Esophagus muscularis mucosa (tissue), 4 donors: ENCODE measurements around the gene RAD9A. TPM values are rescaled to one million over a fixed set of nuclear protein-coding genes. Genes with fewer than 3 reads are reported as not detected.
A peak's percentile ranks its signal among the peaks of the same experiment; 100 is the strongest.

Experiments
- DNase-seq: peaks from one replicate; pipeline ENCODE4 v3.0.0-alpha.2; 2017; ENCODE audit errors: extremely low spot score
- H3K27ac ChIP-seq, 4 donors: fragments of 200-600 bp; sonication (generic); replicated peaks in 1 of 4; 1 replicate in 3 of 4; 2 replicates in 1 of 4; pipeline ENCODE4 v1.5.1; 2016 to 2019; ENCODE audit warnings: mild to moderate bottlenecking in 1 of 4
- H3K27me3 ChIP-seq, 4 donors: fragments of 200-600 bp; sonication (generic); one replicate each; pipeline versions ENCODE4 v1.5.1 to v1.6.0; 2016 to 2019
- H3K36me3 ChIP-seq, 4 donors: fragments of 200-600 bp; sonication (generic); one replicate each; pipeline ENCODE4 v1.5.1; 2016 to 2019
- H3K4me1 ChIP-seq, 4 donors: fragments of 200-600 bp; sonication (generic); one replicate each; pipeline ENCODE4 v1.5.1; 2016 to 2019
- H3K4me3 ChIP-seq, 4 donors: fragments of 200-600 bp; sonication (generic); 1 replicate in 2 of 4; 2 replicates in 2 of 4; pipeline ENCODE4 v1.5.1; 2016 to 2019; ENCODE audit warnings: mild to moderate bottlenecking in 4 of 4, moderate library complexity in 1 of 4
- H3K9me3 ChIP-seq, 4 donors: fragments of 200-600 bp; sonication (generic); 1 replicate in 3 of 4; 2 replicates in 1 of 4; pipeline ENCODE4 v1.5.1; 2016 to 2019
- EP300 ChIP-seq: sonication (generic); formaldehyde crosslinking; IDR thresholded peaks from one replicate; pipeline ENCODE4 v1.6.1; 2017; ENCODE audit warnings: antibody characterized with exemption
- POLR2A ChIP-seq: fragments of 450-650 bp; IDR thresholded peaks from one replicate; pipeline ENCODE4 v1.6.1; 2017; ENCODE audit warnings: antibody characterized with exemption, moderate library complexity, mild to moderate bottlenecking, low read depth
- POLR2AphosphoS5 ChIP-seq, 2 donors: sonication (generic); formaldehyde crosslinking; IDR thresholded peaks; one replicate each; pipeline ENCODE4 v1.6.1; 2017; ENCODE audit warnings: antibody characterized with exemption in 2 of 2
- WGBS: methylation state at CpG from one replicate; pipeline ENCODE4 v1.1.5; 2018; 5-methylcytosine and 5-hydroxymethylcytosine counted together
- intact Hi-C: fragments of 100-400 bp; cut with DNase I; formaldehyde crosslinking; loops from one replicate; pipeline ENCODE4 v1.15.1; 2023
- total RNA-seq, 4 donors: library from RNA; depleted of rRNA; stranded (reverse); fragments of >200 nt; gene quantifications; one replicate each; pipeline versions ENCODE4 v1.1.0 to v1.2.1, GENCODE V29; 2016
- TF ChIP-seq, protein P1 (sequence below), 3 experiments: fragments of 200-600 bp in 2 of 3; fragments of 450-650 bp in 1 of 3; sonication (generic) in 2 of 3; IDR thresholded peaks; one replicate each; pipeline ENCODE4 v1.5.1; 2017 to 2019; ENCODE audit warnings: antibody characterized with exemption in 3 of 3, mild to moderate bottlenecking in 2 of 3, moderate library complexity in 1 of 3

RAD9A gene
- total RNA-seq, 4 donors from 2014 or later, result 10.7 to 16.7 (median 12.7) TPM

- DNase-seq, result no peak
- 94% methylated on average over 6 of the region's 22 CpGs for WGBS
- Histone ChIP-seq H3K4me1 (peaks cover 13 to 51% (median 30%) of the 10 kb centered on the region in 4 donors), H3K27me3 (no peaks in the 10 kb centered on the region), H3K36me3 (peaks cover 41 to 89% (median 81%) of the 10 kb centered on the region in 4 donors), H3K9me3 (no peaks in the 10 kb centered on the region), H3K27ac (no peak overlapping the region), H3K4me3 (no peak overlapping the region)
- intact Hi-C loops, result no loop called here
- no peak for TF ChIP-seq POLR2A
- TF ChIP-seq EP300, result no peak
- TF ChIP-seq, protein P1, sequence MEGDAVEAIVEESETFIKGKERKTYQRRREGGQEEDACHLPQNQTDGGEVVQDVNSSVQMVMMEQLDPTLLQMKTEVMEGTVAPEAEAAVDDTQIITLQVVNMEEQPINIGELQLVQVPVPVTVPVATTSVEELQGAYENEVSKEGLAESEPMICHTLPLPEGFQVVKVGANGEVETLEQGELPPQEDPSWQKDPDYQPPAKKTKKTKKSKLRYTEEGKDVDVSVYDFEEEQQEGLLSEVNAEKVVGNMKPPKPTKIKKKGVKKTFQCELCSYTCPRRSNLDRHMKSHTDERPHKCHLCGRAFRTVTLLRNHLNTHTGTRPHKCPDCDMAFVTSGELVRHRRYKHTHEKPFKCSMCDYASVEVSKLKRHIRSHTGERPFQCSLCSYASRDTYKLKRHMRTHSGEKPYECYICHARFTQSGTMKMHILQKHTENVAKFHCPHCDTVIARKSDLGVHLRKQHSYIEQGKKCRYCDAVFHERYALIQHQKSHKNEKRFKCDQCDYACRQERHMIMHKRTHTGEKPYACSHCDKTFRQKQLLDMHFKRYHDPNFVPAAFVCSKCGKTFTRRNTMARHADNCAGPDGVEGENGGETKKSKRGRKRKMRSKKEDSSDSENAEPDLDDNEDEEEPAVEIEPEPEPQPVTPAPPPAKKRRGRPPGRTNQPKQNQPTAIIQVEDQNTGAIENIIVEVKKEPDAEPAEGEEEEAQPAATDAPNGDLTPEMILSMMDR (IDR thresholded peaks at IDR 0.05), result no peak
- no peak for TF ChIP-seq POLR2AphosphoS5 (IDR thresholded peaks at IDR 0.05)
These were observed 42.0 kb downstream of the RAD9A start for GRCh38 chr11:67433536-67434394.

GRCh38 chr11:67434395-67434881 is 42.7 kb downstream of the RAD9A start:
- Histone ChIP-seq H3K36me3 (peaks cover 41 to 91% (median 85%) of the 10 kb centered on the region in 4 donors), H3K9me3 (no peaks in the 10 kb centered on the region), H3K27ac (peak overlapping the region in 1 of 4 donors; percentile 59), H3K4me3 (no peak overlapping the region), H3K4me1 (peaks cover 8 to 49% (median 27%) of the 10 kb centered on the region in 4 donors), H3K27me3 (no peaks in the 10 kb centered on the region)
- TF ChIP-seq POLR2A (no peak), POLR2AphosphoS5 (IDR thresholded peaks at IDR 0.05) (no peak), EP300 (no peak)
- TF ChIP-seq, protein P1 (IDR thresholded peaks at IDR 0.05), result no peak
- intact Hi-C loops, result no loop called here
- 100% methylated on average over 1 of the region's 23 CpGs for WGBS
- DNase-seq, result no peak

- peaks cover 41 to 91% (median 87%) of the 10 kb centered on the region in 4 donors for H3K36me3 ChIP-seq
- 86% methylated on average over 12 of the region's 26 CpGs for WGBS
- peak overlapping the region in 1 of 4 donors; percentile 59 for H3K27ac ChIP-seq
These were observed 43.4 kb downstream of the RAD9A start for GRCh38 chr11:67435031-67435726.

DNA sequence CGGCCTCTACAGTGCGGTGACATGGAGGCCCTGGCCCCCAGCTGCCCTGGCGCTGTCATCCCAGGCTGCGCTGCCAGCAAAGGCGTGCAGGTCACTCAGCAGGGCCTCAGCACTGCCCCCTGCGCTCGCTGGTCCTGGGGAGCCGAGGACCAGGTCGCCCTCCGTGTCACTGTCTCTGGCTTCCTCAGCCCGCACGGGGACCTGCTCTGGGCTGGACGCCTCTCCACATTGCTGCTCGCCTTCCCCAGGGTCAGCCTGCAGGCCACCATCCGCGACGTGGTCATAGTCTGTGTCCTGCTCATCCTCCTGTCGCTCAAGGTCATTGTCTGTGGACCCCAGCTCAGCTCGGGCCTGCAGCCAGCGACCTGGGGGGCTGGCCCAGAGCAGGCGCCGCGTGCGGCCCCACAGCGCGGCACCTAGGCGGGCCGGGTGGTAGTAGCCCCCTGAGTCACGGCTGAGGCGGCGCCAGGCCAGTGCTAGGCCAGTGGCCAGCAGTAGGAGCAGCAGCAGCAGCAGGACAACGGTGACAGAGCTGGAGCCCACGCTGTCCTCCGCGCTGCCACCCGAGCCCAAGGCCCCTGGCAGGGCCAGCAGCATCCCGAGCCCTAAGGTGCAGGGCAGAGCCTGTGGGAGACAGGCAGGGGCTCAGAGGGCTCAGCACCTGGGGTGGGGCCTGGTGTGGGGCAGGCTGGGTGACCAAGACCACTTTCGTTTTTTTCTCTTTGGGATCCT is 44.1 kb downstream of the RAD9A start:
- peak overlapping the region in 1 of 4 donors; percentile 25 for H3K4me3 ChIP-seq
- TF ChIP-seq POLR2AphosphoS5 (IDR thresholded peaks at IDR 0.05), result no peak
- TF ChIP-seq, protein P1 (IDR thresholded peaks at IDR 0.05), result no peak
- no peak for TF ChIP-seq POLR2A
- TF ChIP-seq EP300, result no peak
- 58% methylated on average over 3 of the region's 38 CpGs for WGBS
- peaks cover 41 to 91% (median 85%) of the 10 kb centered on the region in 4 donors for H3K36me3 ChIP-seq
- no peaks in the 10 kb centered on the region for H3K9me3 ChIP-seq
- no peak for DNase-seq
- intact Hi-C loops, result no loop called here
- peak overlapping the region in 3 of 4 donors; percentile 34 to 59 (median 38) for H3K27ac ChIP-seq
- H3K27me3 ChIP-seq, result no peaks in the 10 kb centered on the region
- H3K4me1 ChIP-seq, result peaks cover 14 to 55% (median 32%) of the 10 kb centered on the region in 4 donors

More at GRCh38 chr11:67435031-67435726, 43.4 kb downstream of the RAD9A start:
- TF ChIP-seq POLR2AphosphoS5 (IDR thresholded peaks at IDR 0.05), result no peak
- TF ChIP-seq, protein P1 (IDR thresholded peaks at IDR 0.05), result no peak
- no peak for TF ChIP-seq POLR2A
- no peak for TF ChIP-seq EP300
- no peak overlapping the region for H3K4me3 ChIP-seq
- DNase-seq, result no peak
- H3K4me1 ChIP-seq, result peaks cover 9 to 49% (median 27%) of the 10 kb centered on the region in 4 donors
- H3K27me3 ChIP-seq, result no peaks in the 10 kb centered on the region
- intact Hi-C loops, result no loop called here
- no peaks in the 10 kb centered on the region for H3K9me3 ChIP-seq
